ENCODE measurements around the gene SH3RF3.

The SH3RF3 gene

DNA sequence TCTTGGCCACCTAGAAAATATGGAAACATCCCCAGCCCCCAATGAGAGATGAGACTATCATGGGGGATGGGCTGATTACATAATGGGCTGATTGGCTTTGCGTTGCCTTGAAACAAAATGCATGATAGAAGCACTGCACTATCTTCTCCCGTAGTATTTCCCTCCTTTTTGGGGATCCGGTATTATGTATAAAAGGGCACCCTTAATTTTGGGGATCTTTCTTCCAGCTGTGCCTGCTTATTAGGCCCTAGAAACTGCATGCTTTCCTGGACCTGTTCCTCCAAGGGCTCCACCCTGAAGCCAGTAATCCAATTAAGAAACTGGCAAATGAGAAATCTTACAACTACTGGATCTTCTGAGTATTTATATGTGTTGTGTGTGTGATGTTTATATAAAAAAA is 34.9 kb upstream of the SH3RF3 start:
- WGBS: 89% methylated on average over 3 of the region's 3 CpGs
- no peak overlapping the region for H3K9ac ChIP-seq (ENCODE audit: low read length)
- no peak overlapping the region for H2BK5ac ChIP-seq (ENCODE audit: low read depth, low read length, poor library complexity, severe bottlenecking)
- H4K8ac ChIP-seq (ENCODE audit: low read length): no peak overlapping the region
- H2BK15ac ChIP-seq (ENCODE audit: low read depth, poor library complexity, severe bottlenecking): no peak overlapping the region
- H3K27me3 ChIP-seq (ENCODE audit: control insufficient read depth in 1 of 2, insufficient read depth in 1 of 2, low read length in 2 of 2): peaks cover 12 to 21% of the 10 kb centered on the region in 2 experiments
- no peak overlapping the region for H2BK120ac ChIP-seq (ENCODE audit: low read depth, low read length)
- no peak overlapping the region for H3K18ac ChIP-seq (ENCODE audit: low read depth in 1 of 2, low read length in 2 of 2)
- no peak overlapping the region for H2BK12ac ChIP-seq (ENCODE audit: low read length in 2 of 2)
- no peak for DNase-seq
- H3K4ac ChIP-seq (ENCODE audit: low read depth in 1 of 2, low read length in 2 of 2): no peak overlapping the region
- H3K9me3 ChIP-seq (ENCODE audit: control insufficient read depth, low read length): peaks cover 14% of the 10 kb centered on the region
- H3K79me1 ChIP-seq (replicated peaks; ENCODE audit: low read length, poor library complexity, severe bottlenecking): no peaks in the 10 kb centered on the region
- H3K4me2 ChIP-seq (ENCODE audit: low read length, poor library complexity, severe bottlenecking): no peak overlapping the region
- H4K91ac ChIP-seq (ENCODE audit: low read length): no peak overlapping the region
- H3K23ac ChIP-seq (ENCODE audit: low read length in 2 of 2): no peak overlapping the region
- no peaks in the 10 kb centered on the region for H3K4me1 ChIP-seq (ENCODE audit: control insufficient read depth, insufficient read depth, low read depth, low read length)
- no peak overlapping the region for H3K14ac ChIP-seq (ENCODE audit: low read length in 2 of 2)
- H2AFZ ChIP-seq (ENCODE audit: low read depth, low read length): no peak overlapping the region
- no peak overlapping the region for H2AK5ac ChIP-seq (ENCODE audit: low read length, severe bottlenecking)
- no peaks in the 10 kb centered on the region for H3K36me3 ChIP-seq (ENCODE audit: control insufficient read depth in 1 of 2, insufficient read depth in 2 of 2, low read depth in 1 of 2, low read length in 2 of 2)
- no peak overlapping the region for H3K4me3 ChIP-seq (ENCODE audit: insufficient read depth in 1 of 2, low read depth in 1 of 2, low read length in 2 of 2)
- no peak overlapping the region for H3K27ac ChIP-seq (ENCODE audit: low read length, poor library complexity, severe bottlenecking)

DNA sequence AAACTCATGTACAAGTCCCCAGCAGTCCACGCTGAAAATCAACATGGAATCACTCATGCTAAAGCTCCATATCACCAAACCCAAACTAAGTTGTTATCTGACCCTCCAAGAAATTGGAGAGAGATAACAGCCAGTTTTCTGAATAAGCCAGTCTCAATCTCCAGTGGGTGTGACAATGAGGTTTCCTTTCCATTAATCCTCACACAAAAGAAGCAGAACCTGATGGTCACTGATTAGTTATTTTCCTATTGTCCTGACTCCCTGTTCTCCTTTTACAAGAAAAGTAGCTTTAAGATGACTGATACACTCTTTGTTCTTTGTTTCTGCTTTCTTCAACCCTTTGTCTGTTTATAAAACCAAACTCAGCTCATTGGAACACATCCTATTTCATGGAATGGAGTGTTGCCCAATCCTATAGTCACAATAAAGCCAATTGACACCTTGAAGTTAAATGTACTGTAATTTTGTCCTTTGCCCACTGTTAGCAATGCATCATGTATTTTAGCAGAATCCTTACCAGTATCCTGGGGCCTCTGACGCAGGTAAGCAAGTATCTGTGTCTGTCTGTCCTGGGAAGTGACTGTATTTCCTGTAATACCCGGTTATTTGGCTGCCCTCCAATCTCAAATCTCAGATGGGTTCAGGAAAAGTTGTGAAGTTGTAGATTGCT is 30.6 kb upstream of the SH3RF3 start:
- no peaks in the 10 kb centered on the region for H3K4me1 ChIP-seq (ENCODE audit: control insufficient read depth, insufficient read depth, low read depth, low read length)
- no peak overlapping the region for H3K18ac ChIP-seq (ENCODE audit: low read depth in 1 of 2, low read length in 2 of 2)
- peaks cover 10% of the 10 kb centered on the region for H3K9me3 ChIP-seq (ENCODE audit: control insufficient read depth, low read length)
- WGBS: 76% methylated on average over 3 of the region's 3 CpGs
- no peak overlapping the region for H2AK5ac ChIP-seq (ENCODE audit: low read length, severe bottlenecking)
- no peak overlapping the region for H3K4ac ChIP-seq (ENCODE audit: low read depth in 1 of 2, low read length in 2 of 2)
- H3K36me3 ChIP-seq (ENCODE audit: control insufficient read depth in 1 of 2, insufficient read depth in 2 of 2, low read depth in 1 of 2, low read length in 2 of 2): no peaks in the 10 kb centered on the region
- no peak overlapping the region for H3K14ac ChIP-seq (ENCODE audit: low read length in 2 of 2)
- no peak overlapping the region for H2BK120ac ChIP-seq (ENCODE audit: low read depth, low read length)
- no peak overlapping the region for H3K9ac ChIP-seq (ENCODE audit: low read length)
- H3K4me2 ChIP-seq (ENCODE audit: low read length, poor library complexity, severe bottlenecking): no peak overlapping the region
- H2BK15ac ChIP-seq (ENCODE audit: low read depth, poor library complexity, severe bottlenecking): no peak overlapping the region
- H2BK12ac ChIP-seq (ENCODE audit: low read length in 2 of 2): no peak overlapping the region
- H3K27me3 ChIP-seq (ENCODE audit: control insufficient read depth in 1 of 2, insufficient read depth in 1 of 2, low read length in 2 of 2): peaks cover 20 to 56% of the 10 kb centered on the region in 2 experiments
- H3K4me3 ChIP-seq (ENCODE audit: insufficient read depth in 1 of 2, low read depth in 1 of 2, low read length in 2 of 2): no peak overlapping the region
- no peak overlapping the region for H4K91ac ChIP-seq (ENCODE audit: low read length)
- no peak overlapping the region for H3K23ac ChIP-seq (ENCODE audit: low read length in 2 of 2)
- no peak for DNase-seq
- no peak overlapping the region for H3K27ac ChIP-seq (ENCODE audit: low read length, poor library complexity, severe bottlenecking)
- no peak overlapping the region for H2AFZ ChIP-seq (ENCODE audit: low read depth, low read length)
- no peak overlapping the region for H2BK5ac ChIP-seq (ENCODE audit: low read depth, low read length, poor library complexity, severe bottlenecking)
- H4K8ac ChIP-seq (ENCODE audit: low read length): no peak overlapping the region
- no peaks in the 10 kb centered on the region for H3K79me1 ChIP-seq (replicated peaks; ENCODE audit: low read length, poor library complexity, severe bottlenecking)

DNA sequence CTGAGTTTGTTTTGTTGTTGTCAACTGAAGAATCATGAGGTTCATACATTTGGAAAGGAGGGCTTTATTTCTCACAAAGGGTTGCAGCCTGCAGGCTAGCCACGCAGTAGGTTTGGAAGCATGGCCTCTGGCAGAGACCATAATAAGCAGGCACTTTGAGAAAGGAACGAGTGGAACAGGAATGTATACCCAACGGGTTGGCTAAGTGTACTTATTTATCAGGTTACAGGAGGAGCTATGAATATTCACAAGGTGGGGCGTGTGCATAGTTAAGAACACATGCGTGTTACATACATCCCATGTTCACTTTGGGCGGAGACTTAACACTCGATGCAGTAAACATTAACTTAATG is 30.1 kb upstream of the SH3RF3 start:
- DNase-seq: no peak
- no peak overlapping the region for H3K23ac ChIP-seq (ENCODE audit: low read length in 2 of 2)
- no peak overlapping the region for H3K4me2 ChIP-seq (ENCODE audit: low read length, poor library complexity, severe bottlenecking)
- no peak overlapping the region for H3K27ac ChIP-seq (ENCODE audit: low read length, poor library complexity, severe bottlenecking)
- no peak overlapping the region for H2AFZ ChIP-seq (ENCODE audit: low read depth, low read length)
- peaks cover 6% of the 10 kb centered on the region for H3K9me3 ChIP-seq (ENCODE audit: control insufficient read depth, low read length)
- H3K79me1 ChIP-seq (replicated peaks; ENCODE audit: low read length, poor library complexity, severe bottlenecking): no peaks in the 10 kb centered on the region
- H3K9ac ChIP-seq (ENCODE audit: low read length): no peak overlapping the region
- 75% methylated on average over 7 of the region's 7 CpGs for WGBS
- H3K27me3 ChIP-seq (ENCODE audit: control insufficient read depth in 1 of 2, insufficient read depth in 1 of 2, low read length in 2 of 2): peaks cover 20 to 58% of the 10 kb centered on the region in 2 experiments
- no peaks in the 10 kb centered on the region for H3K36me3 ChIP-seq (ENCODE audit: control insufficient read depth in 1 of 2, insufficient read depth in 2 of 2, low read depth in 1 of 2, low read length in 2 of 2)
- H4K8ac ChIP-seq (ENCODE audit: low read length): no peak overlapping the region
- H2BK120ac ChIP-seq (ENCODE audit: low read depth, low read length): no peak overlapping the region
- H3K14ac ChIP-seq (ENCODE audit: low read length in 2 of 2): no peak overlapping the region
- H3K4me1 ChIP-seq (ENCODE audit: control insufficient read depth, insufficient read depth, low read depth, low read length): no peaks in the 10 kb centered on the region
- H4K91ac ChIP-seq (ENCODE audit: low read length): no peak overlapping the region
- no peak overlapping the region for H3K4ac ChIP-seq (ENCODE audit: low read depth in 1 of 2, low read length in 2 of 2)
- no peak overlapping the region for H2AK5ac ChIP-seq (ENCODE audit: low read length, severe bottlenecking)
- no peak overlapping the region for H3K18ac ChIP-seq (ENCODE audit: low read depth in 1 of 2, low read length in 2 of 2)
- H3K4me3 ChIP-seq (ENCODE audit: insufficient read depth in 1 of 2, low read depth in 1 of 2, low read length in 2 of 2): no peak overlapping the region
- H2BK15ac ChIP-seq (ENCODE audit: low read depth, poor library complexity, severe bottlenecking): no peak overlapping the region
- H2BK12ac ChIP-seq (ENCODE audit: low read length in 2 of 2): no peak overlapping the region
- H2BK5ac ChIP-seq (ENCODE audit: low read depth, low read length, poor library complexity, severe bottlenecking): no peak overlapping the region

DNA sequence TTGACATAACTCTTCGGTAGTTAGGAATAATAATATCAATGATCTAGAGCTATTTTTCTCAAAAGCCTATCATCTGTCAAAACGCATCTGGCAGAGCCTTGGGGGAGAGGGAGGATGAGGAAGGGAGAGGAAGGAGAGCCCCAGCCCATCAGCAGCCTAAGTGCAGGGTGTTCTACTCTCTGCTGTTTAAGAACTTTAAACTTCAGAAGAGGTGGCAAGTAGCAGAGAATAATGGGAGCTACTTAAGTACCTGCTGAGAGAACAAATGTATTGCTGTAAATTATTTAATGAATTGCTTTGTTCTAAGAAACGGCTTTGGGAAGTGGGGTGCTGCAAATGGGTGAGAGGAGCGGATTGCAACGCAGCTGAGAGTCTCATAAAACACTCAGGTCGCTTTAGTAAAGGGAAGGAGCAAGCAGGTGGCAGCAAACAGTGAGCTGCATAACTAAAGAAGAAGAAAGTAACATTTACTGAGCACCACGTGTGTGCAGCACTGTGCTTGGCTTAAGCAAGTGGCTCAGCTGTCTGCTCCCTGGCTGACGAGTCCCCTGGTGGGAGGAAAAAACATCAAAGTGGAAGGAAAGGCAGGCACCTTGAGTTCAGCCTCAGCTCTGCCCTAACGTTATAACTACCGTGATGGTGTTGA is 26.3 kb upstream of the SH3RF3 start:
- no peak overlapping the region for H2AFZ ChIP-seq (ENCODE audit: low read depth, low read length)
- no peak overlapping the region for H2BK120ac ChIP-seq (ENCODE audit: low read depth, low read length)
- H4K8ac ChIP-seq (ENCODE audit: low read length): no peak overlapping the region
- no peak overlapping the region for H2BK12ac ChIP-seq (ENCODE audit: low read length in 2 of 2)
- H3K14ac ChIP-seq (ENCODE audit: low read length in 2 of 2): no peak overlapping the region
- H2BK5ac ChIP-seq (ENCODE audit: low read depth, low read length, poor library complexity, severe bottlenecking): no peak overlapping the region
- H3K4me1 ChIP-seq (ENCODE audit: control insufficient read depth, insufficient read depth, low read depth, low read length): no peaks in the 10 kb centered on the region
- no peaks in the 10 kb centered on the region for H3K36me3 ChIP-seq (ENCODE audit: control insufficient read depth in 1 of 2, insufficient read depth in 2 of 2, low read depth in 1 of 2, low read length in 2 of 2)
- H3K4me3 ChIP-seq (ENCODE audit: insufficient read depth in 1 of 2, low read depth in 1 of 2, low read length in 2 of 2): no peak overlapping the region
- 22% methylated on average over 9 of the region's 10 CpGs for WGBS
- no peaks in the 10 kb centered on the region for H3K79me1 ChIP-seq (replicated peaks; ENCODE audit: low read length, poor library complexity, severe bottlenecking)
- H3K23ac ChIP-seq (ENCODE audit: low read length in 2 of 2): no peak overlapping the region
- no peak overlapping the region for H2BK15ac ChIP-seq (ENCODE audit: low read depth, poor library complexity, severe bottlenecking)
- H3K4me2 ChIP-seq (ENCODE audit: low read length, poor library complexity, severe bottlenecking): no peak overlapping the region
- no peak overlapping the region for H3K9ac ChIP-seq (ENCODE audit: low read length)
- no peak for DNase-seq
- no peak overlapping the region for H3K4ac ChIP-seq (ENCODE audit: low read depth in 1 of 2, low read length in 2 of 2)
- H3K18ac ChIP-seq (ENCODE audit: low read depth in 1 of 2, low read length in 2 of 2): no peak overlapping the region
- H3K27me3 ChIP-seq (ENCODE audit: control insufficient read depth in 1 of 2, insufficient read depth in 1 of 2, low read length in 2 of 2): peaks cover 23 to 66% of the 10 kb centered on the region in 2 experiments
- no peak overlapping the region for H3K27ac ChIP-seq (ENCODE audit: low read length, poor library complexity, severe bottlenecking)
- H4K91ac ChIP-seq (ENCODE audit: low read length): no peak overlapping the region
- H3K9me3 ChIP-seq (ENCODE audit: control insufficient read depth, low read length): peaks cover 3% of the 10 kb centered on the region
- no peak overlapping the region for H2AK5ac ChIP-seq (ENCODE audit: low read length, severe bottlenecking)

All from mesenchymal stem cell (in vitro differentiated cells and primary cell).